ENCODE measurements around the gene DSG2. TPM values are rescaled to one million over a fixed set of nuclear protein-coding genes. Genes with fewer than 3 reads are reported as not detected.
"Not testable (repeated sequence)": the region's sequence is repeated elsewhere in the genome, so short reads cannot be mapped to it uniquely, and the experiment has no call there.

DSG2 gene
- total and polyA plus RNA-seq, 7 donors = 1.8 to 92.4 (median 3.6) TPM

- Histone ChIP-seq H3K27ac (no peak overlapping the region), H3K4me3 (no peak overlapping the region), H3K9me3 (no peaks in the 10 kb centered on the region), H3K36me3 (no peaks in the 10 kb centered on the region), H3K27me3 (no peaks in the 10 kb centered on the region), H3K4me1 (no peaks in the 10 kb centered on the region)
- intact Hi-C loops (cut with DNase I) = no loop called here
- DNase-seq = no peak
- TF ChIP-seq CTCF (IDR thresholded peaks at IDR 0.05) = no peak
- TF ChIP-seq EP300 (IDR thresholded peaks at IDR 0.05) = no peak
- TF ChIP-seq POLR2AphosphoS5 (IDR thresholded peaks at IDR 0.05) = no peak
- no peak for TF ChIP-seq POLR2A (IDR thresholded peaks at IDR 0.05)
Measured at GRCh38 chr18:31491586-31491985, 6.4 kb upstream of the DSG2 start.

DNA sequence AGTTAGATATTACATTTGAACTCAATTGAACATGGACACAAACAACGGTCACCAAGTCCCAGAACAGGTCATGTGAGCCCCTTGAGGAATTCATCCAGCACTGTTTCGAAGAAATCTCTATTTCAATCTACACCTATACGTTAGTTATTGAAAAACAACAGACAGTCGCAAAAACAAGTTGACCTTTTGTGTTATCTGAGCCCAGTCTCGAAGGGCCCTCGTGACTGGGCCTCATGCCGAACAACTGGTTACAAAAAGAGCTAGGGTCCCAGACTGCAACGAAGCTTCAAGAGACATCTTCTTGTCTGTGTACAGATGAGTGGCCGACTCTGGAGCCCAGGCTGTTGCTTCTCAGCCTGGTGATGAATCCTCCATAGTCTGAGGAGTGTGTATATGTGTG lies 5.3 kb upstream of the DSG2 start:
- no peaks in the 10 kb centered on the region for H3K9me3 ChIP-seq
- no peak overlapping the region for H3K27ac ChIP-seq
- no peaks in the 10 kb centered on the region for H3K36me3 ChIP-seq
- H3K4me3 ChIP-seq = no peak overlapping the region
- H3K4me1 ChIP-seq = peaks cover 0 to 3% (median 0%) of the 10 kb centered on the region in 4 donors
- WGBS, 2 donors = 95 to 96% methylated on average over 9 of the region's 9 CpGs
- no peak for DNase-seq
- TF ChIP-seq CTCF (IDR thresholded peaks at IDR 0.05) (no peak), EP300 (IDR thresholded peaks at IDR 0.05) (no peak), POLR2AphosphoS5 (IDR thresholded peaks at IDR 0.05) (no peak), POLR2A (IDR thresholded peaks at IDR 0.05) (no peak)
- intact Hi-C loops (cut with DNase I) = no loop called here
- no peaks in the 10 kb centered on the region for H3K27me3 ChIP-seq

- Histone ChIP-seq H3K9me3 (no peaks in the 10 kb centered on the region), H3K36me3 (no peaks in the 10 kb centered on the region), H3K27ac (no peak overlapping the region), H3K4me1 (peaks cover 0 to 8% (median 3%) of the 10 kb centered on the region in 4 donors), H3K27me3 (peaks cover 0 to under 1% (median 0%) of the 10 kb centered on the region in 3 donors), H3K4me3 (no peak overlapping the region)
- WGBS, 2 donors = 85 to 91% methylated on average over 7 of the region's 7 CpGs
- no peak for DNase-seq
- TF ChIP-seq EP300 (IDR thresholded peaks at IDR 0.05) = no peak
- TF ChIP-seq POLR2AphosphoS5 (IDR thresholded peaks at IDR 0.05) = no peak
- no peak for TF ChIP-seq CTCF (IDR thresholded peaks at IDR 0.05)
- no peak for TF ChIP-seq POLR2A (IDR thresholded peaks at IDR 0.05)
- intact Hi-C loops (cut with DNase I) = no loop called here
Measured at GRCh38 chr18:31493171-31493570, 4.8 kb upstream of the DSG2 start.

DNA sequence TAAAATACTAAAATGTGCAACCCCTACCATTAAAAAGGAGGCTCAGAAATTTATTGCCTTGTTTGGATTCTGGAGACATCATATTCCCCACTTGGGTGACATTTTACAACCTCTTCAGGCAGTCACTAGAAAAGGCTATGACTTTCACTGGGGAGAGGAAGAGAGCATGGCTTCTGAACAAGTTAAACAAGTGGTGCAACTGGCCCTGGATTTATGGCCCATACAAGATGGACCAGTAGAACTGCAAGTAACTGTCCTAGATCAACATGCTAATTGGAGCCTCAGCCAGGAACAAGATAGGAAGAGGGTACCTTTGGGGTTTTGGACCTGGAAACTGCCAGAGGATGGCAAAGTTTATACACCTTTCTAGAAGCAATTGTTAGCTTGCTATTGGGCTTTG lies 4.0 kb upstream of the DSG2 start:
- no peak for DNase-seq
- intact Hi-C loops (cut with DNase I) = no loop called here
- peaks cover 0 to 9% (median 0%) of the 10 kb centered on the region in 3 donors for H3K27me3 ChIP-seq
- TF ChIP-seq CTCF (IDR thresholded peaks at IDR 0.05) (no peak), POLR2AphosphoS5 (IDR thresholded peaks at IDR 0.05) (no peak), POLR2A (IDR thresholded peaks at IDR 0.05) (no peak), EP300 (IDR thresholded peaks at IDR 0.05) (no peak)
- no peaks in the 10 kb centered on the region for H3K9me3 ChIP-seq
- H3K4me1 ChIP-seq = peaks cover 0 to 15% (median 10%) of the 10 kb centered on the region in 4 donors
- no peaks in the 10 kb centered on the region for H3K36me3 ChIP-seq
- no peak overlapping the region for H3K4me3 ChIP-seq
- no peak overlapping the region for H3K27ac ChIP-seq

DNA sequence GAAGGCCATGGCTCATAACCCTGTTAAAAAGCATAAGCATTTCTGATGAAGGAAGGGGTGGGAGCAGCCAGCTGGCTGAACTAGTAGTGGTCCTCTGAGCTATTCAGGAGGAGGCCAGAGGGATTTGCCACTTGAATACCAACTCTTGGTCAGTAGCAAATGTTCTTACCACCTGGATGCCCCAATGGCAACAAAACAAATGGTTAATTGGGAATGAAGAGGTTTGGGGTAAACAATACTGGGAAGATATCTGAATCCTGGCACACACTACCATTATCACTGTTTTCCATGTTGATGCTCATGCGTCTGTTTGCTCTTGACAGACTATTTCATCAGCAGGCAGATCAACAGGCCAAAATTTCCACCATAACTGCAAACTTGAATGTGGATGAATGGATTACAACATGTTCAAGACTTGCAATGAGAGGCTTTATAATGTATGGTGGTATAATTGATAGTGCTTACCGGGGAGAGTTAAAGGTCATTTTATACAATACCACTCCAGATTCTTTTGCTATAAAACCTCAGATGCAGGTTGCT lies 3.2 kb upstream of the DSG2 start:
- intact Hi-C loops (cut with DNase I); H3K4me3 ChIP-seq; H3K27ac ChIP-seq; H3K36me3 ChIP-seq; DNase-seq; H3K9me3 ChIP-seq: not testable (repeated sequence)
- peaks cover 0 to 14% (median 0%) of the 10 kb centered on the region in 3 donors for H3K27me3 ChIP-seq
- 56 to 84% methylated on average over 2 of the region's 2 CpGs for WGBS, 2 donors
- H3K4me1 ChIP-seq = peaks cover 0 to 17% (median 13%) of the 10 kb centered on the region in 4 donors

Data from sigmoid colon (tissue), 7 donors.